GM12873 (cell line): Measurements from ENCODE around the gene DDX42.

Source experiments
- TF ChIP-seq, protein P1 (sequence below): IDR thresholded peaks from 2 replicates; pipeline ENCODE4 v1.5.1; 2012; ENCODE audit warnings: low read depth, mild to moderate bottlenecking, moderate library complexity, low read length, control low read depth; ENCODE audit not compliant: insufficient read depth; ENCODE audit errors: missing control alignments

DDX42 gene

GRCh38 chr17:63800783-63801182 is 26.8 kb downstream of the DDX42 start:
- TF ChIP-seq, protein P1, sequence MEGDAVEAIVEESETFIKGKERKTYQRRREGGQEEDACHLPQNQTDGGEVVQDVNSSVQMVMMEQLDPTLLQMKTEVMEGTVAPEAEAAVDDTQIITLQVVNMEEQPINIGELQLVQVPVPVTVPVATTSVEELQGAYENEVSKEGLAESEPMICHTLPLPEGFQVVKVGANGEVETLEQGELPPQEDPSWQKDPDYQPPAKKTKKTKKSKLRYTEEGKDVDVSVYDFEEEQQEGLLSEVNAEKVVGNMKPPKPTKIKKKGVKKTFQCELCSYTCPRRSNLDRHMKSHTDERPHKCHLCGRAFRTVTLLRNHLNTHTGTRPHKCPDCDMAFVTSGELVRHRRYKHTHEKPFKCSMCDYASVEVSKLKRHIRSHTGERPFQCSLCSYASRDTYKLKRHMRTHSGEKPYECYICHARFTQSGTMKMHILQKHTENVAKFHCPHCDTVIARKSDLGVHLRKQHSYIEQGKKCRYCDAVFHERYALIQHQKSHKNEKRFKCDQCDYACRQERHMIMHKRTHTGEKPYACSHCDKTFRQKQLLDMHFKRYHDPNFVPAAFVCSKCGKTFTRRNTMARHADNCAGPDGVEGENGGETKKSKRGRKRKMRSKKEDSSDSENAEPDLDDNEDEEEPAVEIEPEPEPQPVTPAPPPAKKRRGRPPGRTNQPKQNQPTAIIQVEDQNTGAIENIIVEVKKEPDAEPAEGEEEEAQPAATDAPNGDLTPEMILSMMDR: no peak

- TF ChIP-seq, protein P1: no peak
Measured at GRCh38 chr17:63804328-63804727, 30.4 kb downstream of the DDX42 start.

- TF ChIP-seq, protein P1: no peak
Measured at GRCh38 chr17:63805591-63805990, 31.6 kb downstream of the DDX42 start.

DNA sequence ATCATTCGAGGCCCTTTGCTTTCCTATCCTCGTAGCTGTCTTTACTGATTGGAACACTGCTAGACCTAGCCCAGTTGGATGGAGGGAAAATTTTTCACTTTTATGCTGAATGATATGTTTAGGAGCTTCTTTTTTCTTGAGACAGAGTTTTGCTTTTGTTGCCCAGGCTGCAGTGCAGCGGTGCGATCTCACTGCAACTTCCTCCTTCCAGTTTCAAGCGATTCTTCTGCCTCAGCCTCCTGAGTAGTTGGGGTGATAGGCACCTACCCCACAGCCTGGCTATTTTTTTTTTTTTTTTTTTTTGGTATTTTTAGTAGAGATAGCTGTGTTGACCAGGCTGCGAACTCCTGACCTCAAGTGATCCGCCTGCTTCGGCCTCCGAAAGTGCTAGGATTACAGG is 36.0 kb downstream of the DDX42 start:
- TF ChIP-seq, protein P1: no peak

GRCh38 chr17:63816123-63816522 is 42.2 kb downstream of the DDX42 start:
- TF ChIP-seq, protein P1: no peak

- TF ChIP-seq, protein P1: no peak
Measured at GRCh38 chr17:63816669-63817068, 42.7 kb downstream of the DDX42 start.

DNA sequence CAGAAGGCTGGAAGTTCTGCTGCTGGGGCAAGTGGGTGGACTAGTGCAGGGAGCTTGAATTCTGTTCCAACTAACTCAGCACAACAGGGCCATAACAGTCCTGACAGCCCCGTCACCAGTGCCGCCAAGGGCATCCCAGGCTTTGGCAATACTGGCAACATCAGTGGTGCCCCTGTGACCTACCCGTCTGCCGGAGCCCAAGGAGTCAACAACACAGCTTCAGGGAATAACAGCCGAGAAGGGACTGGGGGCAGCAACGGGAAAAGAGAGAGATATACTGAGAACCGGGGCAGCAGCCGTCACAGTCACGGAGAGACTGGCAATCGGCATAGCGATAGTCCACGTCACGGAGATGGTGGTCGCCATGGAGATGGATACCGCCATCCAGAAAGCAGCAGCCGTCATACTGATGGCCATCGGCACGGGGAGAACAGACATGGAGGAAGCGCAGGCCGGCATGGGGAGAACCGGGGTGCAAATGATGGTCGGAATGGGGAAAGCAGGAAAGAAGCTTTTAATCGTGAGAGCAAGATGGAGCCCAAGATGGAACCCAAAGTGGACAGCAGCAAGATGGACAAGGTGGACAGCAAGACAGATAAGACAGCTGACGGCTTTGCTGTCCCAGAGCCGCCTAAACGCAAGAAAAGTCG is 43.9 kb downstream of the DDX42 start:
- TF ChIP-seq, protein P1: no peak
